ENCODE measurements around the gene MUS81. TPM values are rescaled to one million over a fixed set of nuclear protein-coding genes. Genes with fewer than 3 reads are reported as not detected.

The MUS81 gene
- polyA plus RNA-seq, 4 donors, result 45.3 to 118 (median 73.8) TPM

DNA sequence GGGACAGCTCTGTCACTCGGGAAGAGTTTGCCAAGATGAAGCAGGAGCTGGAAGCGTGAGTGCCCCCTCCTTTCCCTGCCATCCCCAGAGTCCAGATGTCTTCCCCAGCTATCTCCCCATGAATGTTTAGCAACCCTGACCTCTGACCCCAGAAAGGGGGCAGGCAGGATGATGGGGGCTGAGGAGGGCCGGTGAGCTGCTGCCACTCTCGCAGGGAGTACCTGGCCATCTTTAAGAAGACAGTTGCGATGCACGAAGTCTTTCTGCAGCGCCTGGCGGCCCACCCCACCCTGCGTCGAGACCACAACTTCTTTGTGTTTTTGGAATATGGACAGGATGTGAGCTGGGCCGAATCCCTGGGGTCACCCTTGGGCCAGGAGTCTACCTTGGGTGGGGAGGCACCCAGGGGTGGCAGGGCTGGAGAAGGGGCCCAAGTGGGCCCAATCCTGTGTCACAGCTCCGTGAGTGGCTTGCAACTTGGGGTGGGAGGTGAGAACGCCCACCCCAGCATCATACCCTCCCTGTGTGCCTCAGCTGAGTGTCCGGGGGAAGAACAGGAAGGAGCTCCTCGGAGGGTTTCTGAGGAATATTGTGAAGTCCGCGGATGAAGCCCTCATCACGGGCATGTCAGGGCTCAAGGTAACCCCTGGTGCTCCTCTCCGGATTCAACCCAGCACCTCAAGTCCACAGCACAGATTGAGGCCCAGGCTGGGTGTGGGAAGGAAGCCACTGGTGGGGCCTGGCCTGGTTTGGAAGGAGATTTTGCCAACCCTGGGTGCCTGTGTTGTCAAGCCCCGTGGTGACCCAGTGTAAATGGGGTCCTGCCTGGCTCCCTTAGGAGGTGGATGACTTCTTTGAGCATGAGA, 9.8 kb upstream of the MUS81 start:
- no peak overlapping the region for H3K27ac ChIP-seq (ENCODE audit: low read depth in 1 of 3, low read length in 2 of 3)
- peaks cover 11 to 59% (median 20%) of the 10 kb centered on the region in 3 donors for H3K36me3 ChIP-seq (ENCODE audit: control insufficient read depth in 3 of 3, insufficient read depth in 2 of 3, low read depth in 1 of 3, low read length in 3 of 3)
- peak in 1 of 2 donors; percentile 21 for DNase-seq
- no peaks in the 10 kb centered on the region for H3K27me3 ChIP-seq (ENCODE audit: control insufficient read depth in 3 of 3, insufficient read depth in 3 of 3, low read length in 3 of 3)
- H3K4me3 ChIP-seq (ENCODE audit: low read depth in 1 of 3, low read length in 3 of 3), result no peak overlapping the region
- 79 to 85% (median 85%) methylated on average over 20 of the region's 20 CpGs for WGBS, 3 donors
- H3K4me1 ChIP-seq (ENCODE audit: control insufficient read depth in 3 of 3, insufficient read depth in 2 of 3, low read depth in 1 of 3, low read length in 2 of 3), result peaks cover 0 to 58% (median 9%) of the 10 kb centered on the region in 3 donors
- FAIRE-seq, result no peak
- H3K9me3 ChIP-seq (ENCODE audit: control insufficient read depth in 2 of 2, insufficient read depth in 1 of 2, low read depth in 1 of 2, low read length in 1 of 2), result peaks cover 0 to 9% of the 10 kb centered on the region in 2 donors

DNA sequence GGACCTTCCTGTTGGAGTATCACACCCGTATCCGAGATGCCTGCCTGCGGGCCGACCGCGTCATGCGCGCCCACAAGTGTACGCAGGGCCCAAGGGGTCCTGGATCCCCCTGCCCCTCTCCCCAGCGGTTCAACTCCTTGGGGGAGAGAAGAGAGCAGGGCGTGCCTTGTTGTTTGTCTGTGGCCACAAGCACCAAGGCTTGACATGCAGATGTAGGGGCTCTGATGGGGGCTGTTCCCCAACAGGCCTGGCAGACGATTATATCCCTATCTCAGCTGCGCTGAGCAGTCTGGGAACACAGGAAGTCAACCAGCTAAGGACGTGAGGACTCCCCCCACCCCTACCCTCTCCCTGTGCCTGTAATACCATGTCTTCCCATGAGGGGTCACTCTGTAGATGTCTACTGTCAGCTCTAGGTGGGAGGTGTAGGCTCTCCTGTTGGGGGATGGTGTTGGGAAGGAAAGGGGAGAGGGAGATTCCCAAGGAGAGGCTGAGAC, 9.1 kb upstream of the MUS81 start:
- WGBS, 3 donors, result 89 to 93% (median 89%) methylated on average over 14 of the region's 14 CpGs
- peaks cover 0 to 65% (median 9%) of the 10 kb centered on the region in 3 donors for H3K4me1 ChIP-seq (ENCODE audit: control insufficient read depth in 3 of 3, insufficient read depth in 2 of 3, low read depth in 1 of 3, low read length in 2 of 3)
- FAIRE-seq (no peak), DNase-seq (peak in 1 of 2 donors; percentile 47)
- H3K36me3 ChIP-seq (ENCODE audit: control insufficient read depth in 3 of 3, insufficient read depth in 2 of 3, low read depth in 1 of 3, low read length in 3 of 3), result peaks cover 11 to 66% (median 27%) of the 10 kb centered on the region in 3 donors
- H3K4me3 ChIP-seq (ENCODE audit: low read depth in 1 of 3, low read length in 3 of 3), result no peak overlapping the region
- peak overlapping the region in 2 of 3 donors; percentile 9 to 15 for H3K27ac ChIP-seq (ENCODE audit: low read depth in 1 of 3, low read length in 2 of 3)
- H3K27me3 ChIP-seq (ENCODE audit: control insufficient read depth in 3 of 3, insufficient read depth in 3 of 3, low read length in 3 of 3), result no peaks in the 10 kb centered on the region
- peaks cover 0 to 9% of the 10 kb centered on the region in 2 donors for H3K9me3 ChIP-seq (ENCODE audit: control insufficient read depth in 2 of 2, insufficient read depth in 1 of 2, low read depth in 1 of 2, low read length in 1 of 2)

DNA sequence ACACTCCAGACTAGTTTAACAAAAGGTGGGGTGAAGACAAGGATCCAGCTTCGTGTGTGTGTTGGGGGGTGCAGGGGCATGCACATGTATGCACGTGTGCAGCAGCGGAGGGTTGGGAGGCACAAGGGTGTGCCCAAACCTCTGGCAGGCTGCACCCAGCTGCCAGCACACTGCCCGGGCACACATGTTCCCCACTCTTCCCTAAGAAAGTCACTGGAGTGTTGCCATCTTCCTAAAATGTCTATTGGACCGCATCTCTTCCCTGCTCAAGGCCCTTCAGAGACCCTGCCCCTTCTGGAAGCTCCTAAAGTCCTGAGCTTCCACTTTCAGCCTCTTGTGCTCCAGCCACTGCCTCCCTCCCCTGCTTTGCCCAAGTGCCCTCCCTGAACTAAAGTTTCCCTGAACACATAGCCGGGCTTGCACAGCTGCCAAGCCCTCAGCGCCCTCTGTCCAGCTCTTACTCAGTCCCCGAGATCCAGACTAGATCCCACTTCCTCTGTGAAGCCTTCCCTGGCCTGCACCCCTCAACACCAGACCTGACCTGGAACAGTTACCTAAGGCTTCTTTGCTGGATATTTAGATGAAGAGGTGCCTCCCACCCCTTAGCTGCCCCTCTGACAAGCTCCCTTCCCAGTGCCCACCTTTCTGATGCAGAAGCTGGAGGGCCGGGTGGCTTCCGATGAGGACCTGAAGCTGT, 8.3 kb upstream of the MUS81 start:
- Histone ChIP-seq H3K27me3 (ENCODE audit: control insufficient read depth in 3 of 3, insufficient read depth in 3 of 3, low read length in 3 of 3) (no peaks in the 10 kb centered on the region), H3K27ac (ENCODE audit: low read depth in 1 of 3, low read length in 2 of 3) (peak overlapping the region; percentile 8 to 95 (median 89)), H3K9me3 (ENCODE audit: control insufficient read depth in 2 of 2, insufficient read depth in 1 of 2, low read depth in 1 of 2, low read length in 1 of 2) (peaks cover 0 to 9% of the 10 kb centered on the region in 2 donors), H3K36me3 (ENCODE audit: control insufficient read depth in 3 of 3, insufficient read depth in 2 of 3, low read depth in 1 of 3, low read length in 3 of 3) (peaks cover 11 to 73% (median 28%) of the 10 kb centered on the region in 3 donors), H3K4me3 (ENCODE audit: low read depth in 1 of 3, low read length in 3 of 3) (peak overlapping the region in 1 of 3 donors; percentile 11), H3K4me1 (ENCODE audit: control insufficient read depth in 3 of 3, insufficient read depth in 2 of 3, low read depth in 1 of 3, low read length in 2 of 3) (peaks cover 0 to 70% (median 9%) of the 10 kb centered on the region in 3 donors)
- 41 to 77% (median 51%) methylated on average over 10 of the region's 10 CpGs for WGBS, 3 donors
- FAIRE-seq (no peak), DNase-seq (peak; percentile 11 to 34)

DNA sequence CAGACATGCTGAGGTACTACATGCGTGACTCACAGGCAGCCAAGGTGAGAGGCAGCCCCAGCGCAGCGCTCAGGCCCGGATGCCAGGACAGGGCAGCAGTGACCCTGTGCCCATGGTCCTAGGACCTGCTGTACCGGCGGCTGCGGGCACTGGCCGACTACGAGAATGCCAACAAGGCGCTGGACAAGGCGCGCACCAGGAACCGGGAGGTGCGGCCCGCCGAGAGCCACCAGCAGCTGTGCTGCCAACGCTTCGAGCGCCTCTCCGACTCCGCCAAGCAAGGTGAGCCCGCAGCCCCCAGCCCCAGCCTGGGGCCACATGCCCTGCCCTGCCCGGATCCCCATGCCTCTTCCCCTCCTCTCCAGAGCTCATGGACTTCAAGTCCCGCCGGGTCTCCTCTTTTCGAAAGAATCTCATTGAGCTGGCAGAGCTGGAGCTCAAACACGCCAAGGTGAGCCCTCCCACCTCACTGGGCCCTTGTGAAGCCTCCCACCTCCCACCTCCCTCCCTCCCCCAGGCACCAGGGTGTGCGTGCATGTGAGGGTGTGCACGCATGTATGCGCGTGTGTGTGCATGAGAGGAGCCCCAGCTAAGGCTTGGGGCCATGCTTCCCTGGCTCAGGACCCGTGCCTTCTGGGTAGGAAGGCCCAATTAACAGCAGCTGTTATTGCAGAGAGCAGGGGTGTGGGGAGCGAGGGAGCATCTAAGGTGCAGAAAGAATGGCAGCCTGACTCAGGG, 7.6 kb upstream of the MUS81 start:
- H3K36me3 ChIP-seq (ENCODE audit: control insufficient read depth in 3 of 3, insufficient read depth in 2 of 3, low read depth in 1 of 3, low read length in 3 of 3), result peaks cover 11 to 75% (median 28%) of the 10 kb centered on the region in 3 donors
- peaks cover 0 to 70% (median 9%) of the 10 kb centered on the region in 3 donors for H3K4me1 ChIP-seq (ENCODE audit: control insufficient read depth in 3 of 3, insufficient read depth in 2 of 3, low read depth in 1 of 3, low read length in 2 of 3)
- H3K9me3 ChIP-seq (ENCODE audit: control insufficient read depth in 2 of 2, insufficient read depth in 1 of 2, low read depth in 1 of 2, low read length in 1 of 2), result peaks cover 0 to 9% of the 10 kb centered on the region in 2 donors
- H3K27me3 ChIP-seq (ENCODE audit: control insufficient read depth in 3 of 3, insufficient read depth in 3 of 3, low read length in 3 of 3), result no peaks in the 10 kb centered on the region
- 47 to 84% (median 51%) methylated on average over 31 to 33 of the region's 33 CpGs for WGBS, 3 donors
- no peak for FAIRE-seq
- peak overlapping the region in 1 of 3 donors; percentile 11 for H3K4me3 ChIP-seq (ENCODE audit: low read depth in 1 of 3, low read length in 3 of 3)
- peak overlapping the region; percentile 89 to 95 (median 93) for H3K27ac ChIP-seq (ENCODE audit: low read depth in 1 of 3, low read length in 2 of 3)
- DNase-seq, result peak in 1 of 2 donors; percentile 33

DNA sequence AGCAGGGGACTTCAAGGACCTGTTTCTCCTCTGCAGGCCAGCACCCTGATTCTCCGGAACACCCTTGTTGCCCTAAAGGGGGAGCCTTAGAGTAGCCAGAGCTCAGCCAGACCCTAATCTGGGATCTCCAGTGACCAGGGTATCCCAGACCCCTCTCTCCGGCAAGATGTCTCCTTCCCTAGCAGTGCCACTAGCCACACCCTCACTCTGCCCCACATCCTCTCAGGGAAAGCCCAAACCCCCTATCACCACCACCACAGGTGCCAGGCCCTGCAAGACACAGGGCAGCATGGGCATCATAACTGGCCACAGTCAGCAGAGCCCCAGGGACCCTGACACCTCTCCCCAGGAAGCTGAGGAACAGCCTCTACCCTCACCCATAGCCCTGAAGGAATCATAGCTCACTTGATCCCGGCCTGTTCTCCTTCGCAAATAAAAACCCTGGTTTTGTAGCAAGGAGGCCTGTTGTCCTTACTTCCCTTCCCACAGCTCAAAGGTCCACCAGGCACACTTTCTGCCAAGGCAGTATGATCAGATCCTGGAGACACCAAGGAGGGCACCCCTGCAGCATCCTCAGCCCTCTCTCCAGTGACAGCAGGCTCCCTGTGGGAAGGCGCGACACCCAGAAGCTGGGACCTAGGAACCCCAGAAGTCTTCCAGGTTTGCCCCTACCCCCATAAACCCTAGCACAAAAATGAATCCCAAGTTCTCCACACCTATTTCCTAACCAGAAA, 6.8 kb upstream of the MUS81 start:
- H3K27me3 ChIP-seq (ENCODE audit: control insufficient read depth in 3 of 3, insufficient read depth in 3 of 3, low read length in 3 of 3), result no peaks in the 10 kb centered on the region
- FAIRE-seq (no peak), DNase-seq (peak; percentile 25 to 57)
- H3K4me1 ChIP-seq (ENCODE audit: control insufficient read depth in 3 of 3, insufficient read depth in 2 of 3, low read depth in 1 of 3, low read length in 2 of 3), result peaks cover 0 to 71% (median 9%) of the 10 kb centered on the region in 3 donors
- H3K9me3 ChIP-seq (ENCODE audit: control insufficient read depth in 2 of 2, insufficient read depth in 1 of 2, low read depth in 1 of 2, low read length in 1 of 2), result peaks cover 0 to 9% of the 10 kb centered on the region in 2 donors
- WGBS, 3 donors, result 30 to 66% (median 33%) methylated on average over 6 of the region's 6 CpGs
- H3K36me3 ChIP-seq (ENCODE audit: control insufficient read depth in 3 of 3, insufficient read depth in 2 of 3, low read depth in 1 of 3, low read length in 3 of 3), result peaks cover 11 to 75% (median 28%) of the 10 kb centered on the region in 3 donors
- peak overlapping the region; percentile 89 to 95 (median 93) for H3K27ac ChIP-seq (ENCODE audit: low read depth in 1 of 3, low read length in 2 of 3)
- peak overlapping the region in 1 of 3 donors; percentile 3 for H3K4me3 ChIP-seq (ENCODE audit: low read depth in 1 of 3, low read length in 3 of 3)

DNA sequence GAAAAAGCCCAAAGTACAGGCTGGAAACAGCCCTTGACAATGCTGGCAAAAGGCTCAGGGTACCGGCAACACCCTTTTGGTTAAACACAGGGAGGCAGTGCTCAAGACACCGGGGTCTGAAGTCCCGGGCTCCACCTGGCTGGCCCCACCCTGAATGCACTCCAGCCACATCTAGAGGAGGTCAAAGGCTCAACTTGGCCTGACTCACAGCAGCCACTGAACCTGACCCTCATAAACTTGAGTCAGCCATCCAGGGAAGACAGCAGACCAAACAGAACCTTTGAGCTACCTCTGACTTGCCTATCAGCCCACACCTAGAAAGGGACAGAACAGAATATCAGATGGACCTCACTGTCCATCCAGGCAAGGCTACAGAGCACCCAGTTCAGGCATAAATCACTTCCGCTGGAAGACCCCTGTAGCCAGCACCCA, 6.1 kb upstream of the MUS81 start:
- peak overlapping the region in 1 of 3 donors; percentile 64 for H3K4me3 ChIP-seq (ENCODE audit: low read depth in 1 of 3, low read length in 3 of 3)
- FAIRE-seq, result no peak
- H3K9me3 ChIP-seq (ENCODE audit: control insufficient read depth in 2 of 2, insufficient read depth in 1 of 2, low read depth in 1 of 2, low read length in 1 of 2), result peaks cover 0 to 9% of the 10 kb centered on the region in 2 donors
- 25 to 72% (median 45%) methylated on average over 4 of the region's 4 CpGs for WGBS, 3 donors
- H3K27ac ChIP-seq (ENCODE audit: low read depth in 1 of 3, low read length in 2 of 3), result peak overlapping the region; percentile 95 to 98 (median 97)
- peaks cover 11 to 75% (median 28%) of the 10 kb centered on the region in 3 donors for H3K36me3 ChIP-seq (ENCODE audit: control insufficient read depth in 3 of 3, insufficient read depth in 2 of 3, low read depth in 1 of 3, low read length in 3 of 3)
- DNase-seq, result peak; percentile 94 to 99
- no peaks in the 10 kb centered on the region for H3K27me3 ChIP-seq (ENCODE audit: control insufficient read depth in 3 of 3, insufficient read depth in 3 of 3, low read length in 3 of 3)
- H3K4me1 ChIP-seq (ENCODE audit: control insufficient read depth in 3 of 3, insufficient read depth in 2 of 3, low read depth in 1 of 3, low read length in 2 of 3), result peaks cover 0 to 77% (median 9%) of the 10 kb centered on the region in 3 donors
